GM23338 (cell line): ENCODE results near the gene NDUFB8. TPM values are rescaled to one million over a fixed set of nuclear protein-coding genes. Genes with fewer than 3 reads are reported as not detected.

Experiments
- ATAC-seq: fragments of 200-7000 bp; cut with Tn5 transposase; 3 replicates; pipeline ENCODE4 v1.9.1; 2020
- DNase-seq: peaks from one replicate; pipeline ENCODE4 v3.0.0-alpha.2; 2015; ENCODE audit warnings: low spot score
- H2AFZ ChIP-seq: fragments of 200-600 bp; sonication (generic); 2 replicates; pipeline ENCODE4 v1.8.0; 2016; ENCODE audit warnings: antibody characterized with exemption, mild to moderate bottlenecking, moderate library complexity
- H3F3A ChIP-seq: fragments of 200-600 bp; sonication (generic); replicated peaks from 2 replicates; pipeline ENCODE4 v1.8.0; 2017; ENCODE audit warnings: antibody characterized with exemption, mixed run types, low read depth
- H3K27ac ChIP-seq: fragments of 200-600 bp; sonication (generic); 2 replicates; pipeline ENCODE4 v1.6.1; 2016; ENCODE audit warnings: low read depth
- H3K27me3 ChIP-seq: fragments of 200-600 bp; sonication (generic); 2 replicates; pipeline ENCODE4 v1.8.0; 2016; ENCODE audit warnings: mild to moderate bottlenecking, mixed run types, moderate library complexity; ENCODE audit not compliant: insufficient read depth
- H3K36me3 ChIP-seq: fragments of 200-600 bp; sonication (generic); 2 replicates; pipeline ENCODE4 v1.8.0; 2016; ENCODE audit warnings: mild to moderate bottlenecking; ENCODE audit not compliant: insufficient read depth
- H3K4me1 ChIP-seq: fragments of 200-600 bp; sonication (generic); 2 replicates; pipeline ENCODE4 v1.8.0; 2016; ENCODE audit warnings: mild to moderate bottlenecking, moderate library complexity; ENCODE audit not compliant: insufficient read depth
- H3K4me2 ChIP-seq: fragments of 200-600 bp; sonication (generic); 2 replicates; pipeline ENCODE4 v1.7.1; 2017; ENCODE audit warnings: mixed run types
- H3K4me3 ChIP-seq: fragments of 200-600 bp; sonication (generic); 2 replicates; pipeline ENCODE4 v1.6.1; 2016; ENCODE audit warnings: mixed run types
- H3K79me2 ChIP-seq: fragments of 200-600 bp; sonication (generic); replicated peaks from 2 replicates; pipeline ENCODE4 v1.8.0; 2017; ENCODE audit warnings: mild to moderate bottlenecking; ENCODE audit not compliant: insufficient read depth
- H3K9me2 ChIP-seq: fragments of 200-600 bp; sonication (generic); 2 replicates; pipeline ENCODE4 v1.8.0; 2017; ENCODE audit not compliant: insufficient read depth
- H4K20me1 ChIP-seq: fragments of 200-600 bp; sonication (generic); replicated peaks from 2 replicates; pipeline ENCODE4 v1.8.0; 2017; ENCODE audit warnings: mild to moderate bottlenecking; ENCODE audit not compliant: insufficient read depth
- H3K27ac Mint-ChIP-seq: 2 replicates; pipeline ENCODE4 v1.8.0; 2020; ENCODE audit warnings: inconsistent platforms, mild to moderate bottlenecking, moderate library complexity, mixed read lengths
- H3K27me3 Mint-ChIP-seq: 3 replicates; pipeline ENCODE4 v1.8.0; 2022; ENCODE audit warnings: low read depth, mild to moderate bottlenecking, moderate library complexity, mixed read lengths, inconsistent platforms; ENCODE audit not compliant: insufficient read depth, poor library complexity
- H3K36me3 Mint-ChIP-seq: 3 replicates; pipeline ENCODE4 v1.8.0; 2021; ENCODE audit warnings: low read depth, mild to moderate bottlenecking, inconsistent platforms, moderate library complexity, mixed read lengths
- H3K4me1 Mint-ChIP-seq: 3 replicates; pipeline ENCODE4 v1.8.0; 2020; ENCODE audit warnings: mild to moderate bottlenecking, inconsistent platforms, mixed read lengths
- H3K4me3 Mint-ChIP-seq: 3 replicates; pipeline ENCODE4 v1.8.0; 2021; ENCODE audit warnings: moderate library complexity, mild to moderate bottlenecking, inconsistent platforms, mixed read lengths
- H3K9me3 Mint-ChIP-seq: 3 replicates; pipeline ENCODE4 v1.8.0; 2020; ENCODE audit warnings: moderate library complexity, mild to moderate bottlenecking, inconsistent platforms, mixed read lengths
- EZH2 ChIP-seq: fragments of 200-600 bp; sonication (generic); IDR thresholded peaks from one replicate; pipeline ENCODE4 v1.8.0; 2017; ENCODE audit warnings: antibody characterized with exemption, mild to moderate bottlenecking, low read depth; ENCODE audit not compliant: unreplicated experiment
- JUNB ChIP-seq: IDR thresholded peaks from one replicate; pipeline ENCODE4 v1.6.1; 2016; ENCODE audit warnings: antibody characterized with exemption; ENCODE audit not compliant: unreplicated experiment
- ZNF114 ChIP-seq: fragments of 250-450 bp; sonication (Bioruptor Pico); IDR thresholded peaks from 2 replicates; pipeline ENCODE4 v1.5.0; 2020; ENCODE audit warnings: mild to moderate bottlenecking, moderate library complexity
- ZNF331 ChIP-seq: fragments of 250-450 bp; sonication (Bioruptor Pico); IDR thresholded peaks from 2 replicates; pipeline ENCODE4 v1.5.0; 2020; ENCODE audit warnings: low read depth, mild to moderate bottlenecking, moderate library complexity
- polyA plus RNA-seq: library from polyadenylated mRNA; unstranded; fragments of >200 nt; fragmentation: Nextera tagmentation; extraction: Ambion mirVana; gene quantifications from 2 replicates; pipeline ENCODE4 v1.2.1, GENCODE V29; 2016
- total RNA-seq: library from RNA; depleted of rRNA; stranded (reverse); fragments of >200 nt; shearing (Covaris generic); gene quantifications from 2 replicates; pipeline ENCODE4 v1.2.3, GENCODE V29; 2014
- TF ChIP-seq, protein P1 (sequence below): IDR thresholded peaks from 2 replicates; pipeline ENCODE4 v1.6.1; 2016; ENCODE audit warnings: antibody characterized with exemption
- TF ChIP-seq, protein P2 (sequence below): fragments of 250-450 bp; sonication (Bioruptor Pico); IDR thresholded peaks from 2 replicates; pipeline ENCODE4 v1.5.0; 2020; ENCODE audit warnings: mild to moderate bottlenecking, moderate library complexity
- TF ChIP-seq, protein P3 (sequence below): IDR thresholded peaks from one replicate; pipeline ENCODE4 v1.6.1; 2018; ENCODE audit warnings: antibody characterized with exemption; ENCODE audit not compliant: unreplicated experiment
- TF ChIP-seq, protein P4 (sequence below), 2 experiments: fragments of 200-600 bp in 1 of 2; sonication (generic) in 1 of 2; conservative IDR thresholded peaks; 2 replicates each; pipeline versions ENCODE4 v1.5.1 to v1.6.1; 2016 to 2017; ENCODE audit warnings: antibody characterized with exemption in 2 of 2, low read depth in 2 of 2, mild to moderate bottlenecking in 2 of 2, moderate library complexity in 1 of 2

Gene NDUFB8
- total and polyA plus RNA-seq, 2 experiments from 2014 or later = 131 to 464 TPM

DNA sequence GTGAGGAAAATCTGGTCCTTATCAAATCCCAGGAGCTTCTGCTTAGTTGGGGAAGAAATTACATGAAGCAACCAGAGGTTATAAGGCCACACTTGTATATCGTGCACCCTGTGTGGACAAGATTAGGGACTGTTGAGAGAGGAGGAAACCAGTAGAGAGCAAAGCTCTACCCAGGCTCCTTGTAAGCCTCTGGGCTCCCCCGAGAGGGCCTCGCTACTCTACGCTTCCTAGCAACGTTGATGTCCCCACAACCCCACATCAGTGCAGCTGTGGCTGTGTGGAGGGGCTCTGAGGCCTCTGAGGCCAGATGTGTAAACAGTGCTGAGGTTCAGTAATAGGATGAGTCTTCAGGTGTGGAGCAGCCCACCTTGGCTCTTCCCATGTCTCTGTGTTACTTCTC is 22.1 kb upstream of the NDUFB8 start:
- Mint-ChIP-seq H3K27me3 (peaks cover 2% of the 10 kb centered on the region), H3K36me3 (peaks cover 32% of the 10 kb centered on the region), H3K27ac (no peak overlapping the region), H3K4me3 (no peak overlapping the region), H3K9me3 (no peaks in the 10 kb centered on the region), H3K4me1 (no peaks in the 10 kb centered on the region)
- Histone ChIP-seq H2AFZ (no peak overlapping the region), H3K79me2 (no peaks in the 10 kb centered on the region), H3K27ac (no peak overlapping the region), H3K4me1 (no peaks in the 10 kb centered on the region), H3F3A (no peaks in the 10 kb centered on the region), H3K36me3 (peaks cover 14% of the 10 kb centered on the region), H3K4me2 (no peak overlapping the region), H3K4me3 (no peak overlapping the region), H3K9me2 (no peaks in the 10 kb centered on the region), H3K27me3 (no peaks in the 10 kb centered on the region), H4K20me1 (peaks cover 1% of the 10 kb centered on the region)
- no peak for DNase-seq
- ATAC-seq = no peak
- TF ChIP-seq, protein P1, sequence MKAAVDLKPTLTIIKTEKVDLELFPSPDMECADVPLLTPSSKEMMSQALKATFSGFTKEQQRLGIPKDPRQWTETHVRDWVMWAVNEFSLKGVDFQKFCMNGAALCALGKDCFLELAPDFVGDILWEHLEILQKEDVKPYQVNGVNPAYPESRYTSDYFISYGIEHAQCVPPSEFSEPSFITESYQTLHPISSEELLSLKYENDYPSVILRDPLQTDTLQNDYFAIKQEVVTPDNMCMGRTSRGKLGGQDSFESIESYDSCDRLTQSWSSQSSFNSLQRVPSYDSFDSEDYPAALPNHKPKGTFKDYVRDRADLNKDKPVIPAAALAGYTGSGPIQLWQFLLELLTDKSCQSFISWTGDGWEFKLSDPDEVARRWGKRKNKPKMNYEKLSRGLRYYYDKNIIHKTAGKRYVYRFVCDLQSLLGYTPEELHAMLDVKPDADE = no peak
- no peak for TF ChIP-seq ZNF331

DNA sequence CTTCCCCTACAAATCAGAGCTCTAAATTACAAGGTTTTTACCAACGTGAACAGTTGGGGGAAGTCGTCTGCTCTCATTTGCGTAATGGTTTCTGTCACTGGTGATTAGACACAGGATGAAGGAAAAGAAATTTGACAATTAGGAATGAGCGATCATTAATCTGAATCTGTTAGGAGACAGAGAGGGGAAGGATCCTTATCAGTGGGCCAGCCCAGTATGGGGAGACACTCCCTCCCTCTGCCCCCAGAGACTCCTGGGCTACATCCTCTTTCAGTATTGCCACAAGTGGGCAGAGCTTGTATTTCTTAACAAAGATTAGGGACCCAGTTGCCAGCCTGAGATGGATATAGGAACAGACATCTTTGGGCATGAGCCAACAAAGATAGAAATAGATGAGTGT is 21.5 kb upstream of the NDUFB8 start:
- Histone ChIP-seq H3K9me2 (no peaks in the 10 kb centered on the region), H3K27me3 (no peaks in the 10 kb centered on the region), H3K36me3 (peaks cover 19% of the 10 kb centered on the region), H3K4me3 (no peak overlapping the region), H2AFZ (no peak overlapping the region), H3K79me2 (no peaks in the 10 kb centered on the region), H4K20me1 (no peaks in the 10 kb centered on the region; the same call in 1 of the 2 replicates), H3K4me2 (no peak overlapping the region), H3K27ac (no peak overlapping the region), H3K4me1 (no peaks in the 10 kb centered on the region), H3F3A (no peaks in the 10 kb centered on the region)
- Mint-ChIP-seq H3K4me1 (no peaks in the 10 kb centered on the region), H3K27ac (no peak overlapping the region), H3K4me3 (no peak overlapping the region), H3K27me3 (peaks cover 2% of the 10 kb centered on the region), H3K9me3 (no peaks in the 10 kb centered on the region), H3K36me3 (peaks cover 36% of the 10 kb centered on the region)
- no peak for ATAC-seq
- DNase-seq = no peak
- TF ChIP-seq, protein P2, sequence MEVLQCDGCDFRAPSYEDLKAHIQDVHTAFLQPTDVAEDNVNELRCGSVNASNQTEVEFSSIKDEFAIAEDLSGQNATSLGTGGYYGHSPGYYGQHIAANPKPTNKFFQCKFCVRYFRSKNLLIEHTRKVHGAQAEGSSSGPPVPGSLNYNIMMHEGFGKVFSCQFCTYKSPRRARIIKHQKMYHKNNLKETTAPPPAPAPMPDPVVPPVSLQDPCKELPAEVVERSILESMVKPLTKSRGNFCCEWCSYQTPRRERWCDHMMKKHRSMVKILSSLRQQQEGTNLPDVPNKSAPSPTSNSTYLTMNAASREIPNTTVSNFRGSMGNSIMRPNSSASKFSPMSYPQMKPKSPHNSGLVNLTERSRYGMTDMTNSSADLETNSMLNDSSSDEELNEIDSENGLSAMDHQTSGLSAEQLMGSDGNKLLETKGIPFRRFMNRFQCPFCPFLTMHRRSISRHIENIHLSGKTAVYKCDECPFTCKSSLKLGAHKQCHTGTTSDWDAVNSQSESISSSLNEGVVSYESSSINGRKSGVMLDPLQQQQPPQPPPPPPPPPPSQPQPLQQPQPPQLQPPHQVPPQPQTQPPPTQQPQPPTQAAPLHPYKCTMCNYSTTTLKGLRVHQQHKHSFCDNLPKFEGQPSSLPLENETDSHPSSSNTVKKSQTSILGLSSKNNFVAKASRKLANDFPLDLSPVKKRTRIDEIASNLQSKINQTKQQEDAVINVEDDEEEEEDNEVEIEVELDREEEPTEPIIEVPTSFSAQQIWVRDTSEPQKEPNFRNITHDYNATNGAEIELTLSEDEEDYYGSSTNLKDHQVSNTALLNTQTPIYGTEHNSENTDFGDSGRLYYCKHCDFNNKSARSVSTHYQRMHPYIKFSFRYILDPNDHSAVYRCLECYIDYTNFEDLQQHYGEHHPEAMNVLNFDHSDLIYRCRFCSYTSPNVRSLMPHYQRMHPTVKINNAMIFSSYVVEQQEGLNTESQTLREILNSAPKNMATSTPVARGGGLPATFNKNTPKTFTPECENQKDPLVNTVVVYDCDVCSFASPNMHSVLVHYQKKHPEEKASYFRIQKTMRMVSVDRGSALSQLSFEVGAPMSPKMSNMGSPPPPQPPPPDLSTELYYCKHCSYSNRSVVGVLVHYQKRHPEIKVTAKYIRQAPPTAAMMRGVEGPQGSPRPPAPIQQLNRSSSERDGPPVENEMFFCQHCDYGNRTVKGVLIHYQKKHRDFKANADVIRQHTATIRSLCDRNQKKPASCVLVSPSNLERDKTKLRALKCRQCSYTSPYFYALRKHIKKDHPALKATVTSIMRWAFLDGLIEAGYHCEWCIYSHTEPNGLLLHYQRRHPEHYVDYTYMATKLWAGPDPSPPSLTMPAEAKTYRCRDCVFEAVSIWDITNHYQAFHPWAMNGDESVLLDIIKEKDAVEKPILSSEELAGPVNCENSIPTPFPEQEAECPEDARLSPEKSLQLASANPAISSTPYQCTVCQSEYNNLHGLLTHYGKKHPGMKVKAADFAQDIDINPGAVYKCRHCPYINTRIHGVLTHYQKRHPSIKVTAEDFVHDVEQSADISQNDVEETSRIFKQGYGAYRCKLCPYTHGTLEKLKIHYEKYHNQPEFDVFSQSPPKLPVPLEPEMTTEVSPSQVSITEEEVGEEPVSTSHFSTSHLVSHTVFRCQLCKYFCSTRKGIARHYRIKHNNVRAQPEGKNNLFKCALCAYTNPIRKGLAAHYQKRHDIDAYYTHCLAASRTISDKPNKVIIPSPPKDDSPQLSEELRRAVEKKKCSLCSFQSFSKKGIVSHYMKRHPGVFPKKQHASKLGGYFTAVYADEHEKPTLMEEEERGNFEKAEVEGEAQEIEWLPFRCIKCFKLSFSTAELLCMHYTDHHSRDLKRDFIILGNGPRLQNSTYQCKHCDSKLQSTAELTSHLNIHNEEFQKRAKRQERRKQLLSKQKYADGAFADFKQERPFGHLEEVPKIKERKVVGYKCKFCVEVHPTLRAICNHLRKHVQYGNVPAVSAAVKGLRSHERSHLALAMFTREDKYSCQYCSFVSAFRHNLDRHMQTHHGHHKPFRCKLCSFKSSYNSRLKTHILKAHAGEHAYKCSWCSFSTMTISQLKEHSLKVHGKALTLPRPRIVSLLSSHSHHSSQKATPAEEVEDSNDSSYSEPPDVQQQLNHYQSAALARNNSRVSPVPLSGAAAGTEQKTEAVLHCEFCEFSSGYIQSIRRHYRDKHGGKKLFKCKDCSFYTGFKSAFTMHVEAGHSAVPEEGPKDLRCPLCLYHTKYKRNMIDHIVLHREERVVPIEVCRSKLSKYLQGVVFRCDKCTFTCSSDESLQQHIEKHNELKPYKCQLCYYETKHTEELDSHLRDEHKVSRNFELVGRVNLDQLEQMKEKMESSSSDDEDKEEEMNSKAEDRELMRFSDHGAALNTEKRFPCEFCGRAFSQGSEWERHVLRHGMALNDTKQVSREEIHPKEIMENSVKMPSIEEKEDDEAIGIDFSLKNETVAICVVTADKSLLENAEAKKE (CRISPR knock-in tag) = no peak
- TF ChIP-seq, protein P3, sequence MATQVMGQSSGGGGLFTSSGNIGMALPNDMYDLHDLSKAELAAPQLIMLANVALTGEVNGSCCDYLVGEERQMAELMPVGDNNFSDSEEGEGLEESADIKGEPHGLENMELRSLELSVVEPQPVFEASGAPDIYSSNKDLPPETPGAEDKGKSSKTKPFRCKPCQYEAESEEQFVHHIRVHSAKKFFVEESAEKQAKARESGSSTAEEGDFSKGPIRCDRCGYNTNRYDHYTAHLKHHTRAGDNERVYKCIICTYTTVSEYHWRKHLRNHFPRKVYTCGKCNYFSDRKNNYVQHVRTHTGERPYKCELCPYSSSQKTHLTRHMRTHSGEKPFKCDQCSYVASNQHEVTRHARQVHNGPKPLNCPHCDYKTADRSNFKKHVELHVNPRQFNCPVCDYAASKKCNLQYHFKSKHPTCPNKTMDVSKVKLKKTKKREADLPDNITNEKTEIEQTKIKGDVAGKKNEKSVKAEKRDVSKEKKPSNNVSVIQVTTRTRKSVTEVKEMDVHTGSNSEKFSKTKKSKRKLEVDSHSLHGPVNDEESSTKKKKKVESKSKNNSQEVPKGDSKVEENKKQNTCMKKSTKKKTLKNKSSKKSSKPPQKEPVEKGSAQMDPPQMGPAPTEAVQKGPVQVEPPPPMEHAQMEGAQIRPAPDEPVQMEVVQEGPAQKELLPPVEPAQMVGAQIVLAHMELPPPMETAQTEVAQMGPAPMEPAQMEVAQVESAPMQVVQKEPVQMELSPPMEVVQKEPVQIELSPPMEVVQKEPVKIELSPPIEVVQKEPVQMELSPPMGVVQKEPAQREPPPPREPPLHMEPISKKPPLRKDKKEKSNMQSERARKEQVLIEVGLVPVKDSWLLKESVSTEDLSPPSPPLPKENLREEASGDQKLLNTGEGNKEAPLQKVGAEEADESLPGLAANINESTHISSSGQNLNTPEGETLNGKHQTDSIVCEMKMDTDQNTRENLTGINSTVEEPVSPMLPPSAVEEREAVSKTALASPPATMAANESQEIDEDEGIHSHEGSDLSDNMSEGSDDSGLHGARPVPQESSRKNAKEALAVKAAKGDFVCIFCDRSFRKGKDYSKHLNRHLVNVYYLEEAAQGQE = no peak
- TF ChIP-seq, protein P4, sequence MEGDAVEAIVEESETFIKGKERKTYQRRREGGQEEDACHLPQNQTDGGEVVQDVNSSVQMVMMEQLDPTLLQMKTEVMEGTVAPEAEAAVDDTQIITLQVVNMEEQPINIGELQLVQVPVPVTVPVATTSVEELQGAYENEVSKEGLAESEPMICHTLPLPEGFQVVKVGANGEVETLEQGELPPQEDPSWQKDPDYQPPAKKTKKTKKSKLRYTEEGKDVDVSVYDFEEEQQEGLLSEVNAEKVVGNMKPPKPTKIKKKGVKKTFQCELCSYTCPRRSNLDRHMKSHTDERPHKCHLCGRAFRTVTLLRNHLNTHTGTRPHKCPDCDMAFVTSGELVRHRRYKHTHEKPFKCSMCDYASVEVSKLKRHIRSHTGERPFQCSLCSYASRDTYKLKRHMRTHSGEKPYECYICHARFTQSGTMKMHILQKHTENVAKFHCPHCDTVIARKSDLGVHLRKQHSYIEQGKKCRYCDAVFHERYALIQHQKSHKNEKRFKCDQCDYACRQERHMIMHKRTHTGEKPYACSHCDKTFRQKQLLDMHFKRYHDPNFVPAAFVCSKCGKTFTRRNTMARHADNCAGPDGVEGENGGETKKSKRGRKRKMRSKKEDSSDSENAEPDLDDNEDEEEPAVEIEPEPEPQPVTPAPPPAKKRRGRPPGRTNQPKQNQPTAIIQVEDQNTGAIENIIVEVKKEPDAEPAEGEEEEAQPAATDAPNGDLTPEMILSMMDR (conservative IDR thresholded peaks at IDR 0.05; ENCODE audit: low read depth in 2 of 2) = no peak
- TF ChIP-seq EZH2 = no peak
- TF ChIP-seq ZNF114 (CRISPR knock-in tag) = no peak
- no peak for TF ChIP-seq JUNB
- no peak for TF ChIP-seq ZNF331
